ENCODE data around the gene CCP110.

DNA sequence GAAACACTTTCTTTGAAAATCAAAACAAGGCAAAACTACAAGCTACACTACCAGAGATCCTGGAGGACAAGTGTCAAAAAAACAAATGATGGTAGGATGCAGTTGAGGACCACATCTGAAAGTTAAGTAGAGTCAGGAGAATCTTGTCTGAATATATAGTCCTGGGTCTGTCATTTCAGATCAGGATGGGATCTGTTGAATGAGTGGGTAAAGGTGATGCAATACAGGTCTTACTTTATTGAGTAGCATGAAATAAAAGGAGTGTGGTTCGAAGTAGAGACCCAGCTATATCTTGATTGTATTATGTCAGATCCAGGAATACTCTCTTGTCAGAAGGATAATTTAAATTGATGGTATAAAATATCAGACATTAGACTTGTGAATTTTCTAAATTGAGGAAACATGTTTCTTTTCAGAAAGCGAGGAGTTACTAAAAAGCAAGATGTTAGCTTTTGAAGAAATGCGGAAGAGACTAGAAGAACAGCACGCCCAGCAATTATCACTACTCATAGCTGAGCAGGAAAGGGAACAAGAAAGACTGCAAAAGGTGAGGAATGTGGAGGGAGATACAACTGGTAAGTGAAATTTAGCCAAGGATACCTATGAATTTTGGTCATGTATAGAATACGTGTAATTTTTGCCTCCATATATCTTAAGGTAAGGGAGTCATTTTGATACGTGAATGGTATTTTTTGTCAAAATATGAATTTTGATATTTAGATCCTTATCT, 16.7 kb downstream of the CCP110 start:
- TF ChIP-seq, protein P1, sequence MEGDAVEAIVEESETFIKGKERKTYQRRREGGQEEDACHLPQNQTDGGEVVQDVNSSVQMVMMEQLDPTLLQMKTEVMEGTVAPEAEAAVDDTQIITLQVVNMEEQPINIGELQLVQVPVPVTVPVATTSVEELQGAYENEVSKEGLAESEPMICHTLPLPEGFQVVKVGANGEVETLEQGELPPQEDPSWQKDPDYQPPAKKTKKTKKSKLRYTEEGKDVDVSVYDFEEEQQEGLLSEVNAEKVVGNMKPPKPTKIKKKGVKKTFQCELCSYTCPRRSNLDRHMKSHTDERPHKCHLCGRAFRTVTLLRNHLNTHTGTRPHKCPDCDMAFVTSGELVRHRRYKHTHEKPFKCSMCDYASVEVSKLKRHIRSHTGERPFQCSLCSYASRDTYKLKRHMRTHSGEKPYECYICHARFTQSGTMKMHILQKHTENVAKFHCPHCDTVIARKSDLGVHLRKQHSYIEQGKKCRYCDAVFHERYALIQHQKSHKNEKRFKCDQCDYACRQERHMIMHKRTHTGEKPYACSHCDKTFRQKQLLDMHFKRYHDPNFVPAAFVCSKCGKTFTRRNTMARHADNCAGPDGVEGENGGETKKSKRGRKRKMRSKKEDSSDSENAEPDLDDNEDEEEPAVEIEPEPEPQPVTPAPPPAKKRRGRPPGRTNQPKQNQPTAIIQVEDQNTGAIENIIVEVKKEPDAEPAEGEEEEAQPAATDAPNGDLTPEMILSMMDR (IDR thresholded peaks at IDR 0.05; ENCODE audit: poor library complexity) = no peak
- TF ChIP-seq EZH2 (IDR thresholded peaks at IDR 0.05; ENCODE audit: borderline replicate concordance) = no peak
- no peak for TF ChIP-seq EZH2phosphoT487 (IDR thresholded peaks at IDR 0.05; ENCODE audit: low read depth, severe bottlenecking, unreplicated experiment)
